GM12801 (cell line): Measurements from ENCODE around the gene SOX30.

Experiments used
- TF ChIP-seq, protein P1 (sequence below): IDR thresholded peaks from one replicate; pipeline ENCODE4 v1.5.1; 2011; ENCODE audit warnings: control low read depth; ENCODE audit not compliant: insufficient read length; ENCODE audit errors: extremely low read depth

Gene SOX30

DNA sequence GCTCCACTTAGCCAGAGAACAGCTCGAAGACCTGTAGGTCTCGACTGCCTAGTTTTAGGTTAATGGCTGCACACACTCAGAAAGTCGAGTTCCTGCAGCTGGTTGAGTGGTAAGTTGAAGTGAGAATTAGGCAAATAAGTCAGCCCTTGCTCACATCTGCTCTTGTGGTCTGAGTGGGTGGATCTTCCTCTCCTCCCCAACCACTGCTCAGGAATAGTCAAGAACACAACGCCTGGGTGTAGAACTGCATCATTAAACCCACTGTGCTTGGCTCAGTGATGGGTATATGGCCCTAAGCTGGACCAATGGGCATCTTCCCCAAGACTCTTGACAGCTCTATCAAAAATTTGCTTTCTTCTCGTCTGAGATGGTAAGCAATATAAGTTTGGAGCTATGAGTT is 55.8 kb downstream of the SOX30 start:
- TF ChIP-seq, protein P1, sequence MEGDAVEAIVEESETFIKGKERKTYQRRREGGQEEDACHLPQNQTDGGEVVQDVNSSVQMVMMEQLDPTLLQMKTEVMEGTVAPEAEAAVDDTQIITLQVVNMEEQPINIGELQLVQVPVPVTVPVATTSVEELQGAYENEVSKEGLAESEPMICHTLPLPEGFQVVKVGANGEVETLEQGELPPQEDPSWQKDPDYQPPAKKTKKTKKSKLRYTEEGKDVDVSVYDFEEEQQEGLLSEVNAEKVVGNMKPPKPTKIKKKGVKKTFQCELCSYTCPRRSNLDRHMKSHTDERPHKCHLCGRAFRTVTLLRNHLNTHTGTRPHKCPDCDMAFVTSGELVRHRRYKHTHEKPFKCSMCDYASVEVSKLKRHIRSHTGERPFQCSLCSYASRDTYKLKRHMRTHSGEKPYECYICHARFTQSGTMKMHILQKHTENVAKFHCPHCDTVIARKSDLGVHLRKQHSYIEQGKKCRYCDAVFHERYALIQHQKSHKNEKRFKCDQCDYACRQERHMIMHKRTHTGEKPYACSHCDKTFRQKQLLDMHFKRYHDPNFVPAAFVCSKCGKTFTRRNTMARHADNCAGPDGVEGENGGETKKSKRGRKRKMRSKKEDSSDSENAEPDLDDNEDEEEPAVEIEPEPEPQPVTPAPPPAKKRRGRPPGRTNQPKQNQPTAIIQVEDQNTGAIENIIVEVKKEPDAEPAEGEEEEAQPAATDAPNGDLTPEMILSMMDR, result no peak

DNA sequence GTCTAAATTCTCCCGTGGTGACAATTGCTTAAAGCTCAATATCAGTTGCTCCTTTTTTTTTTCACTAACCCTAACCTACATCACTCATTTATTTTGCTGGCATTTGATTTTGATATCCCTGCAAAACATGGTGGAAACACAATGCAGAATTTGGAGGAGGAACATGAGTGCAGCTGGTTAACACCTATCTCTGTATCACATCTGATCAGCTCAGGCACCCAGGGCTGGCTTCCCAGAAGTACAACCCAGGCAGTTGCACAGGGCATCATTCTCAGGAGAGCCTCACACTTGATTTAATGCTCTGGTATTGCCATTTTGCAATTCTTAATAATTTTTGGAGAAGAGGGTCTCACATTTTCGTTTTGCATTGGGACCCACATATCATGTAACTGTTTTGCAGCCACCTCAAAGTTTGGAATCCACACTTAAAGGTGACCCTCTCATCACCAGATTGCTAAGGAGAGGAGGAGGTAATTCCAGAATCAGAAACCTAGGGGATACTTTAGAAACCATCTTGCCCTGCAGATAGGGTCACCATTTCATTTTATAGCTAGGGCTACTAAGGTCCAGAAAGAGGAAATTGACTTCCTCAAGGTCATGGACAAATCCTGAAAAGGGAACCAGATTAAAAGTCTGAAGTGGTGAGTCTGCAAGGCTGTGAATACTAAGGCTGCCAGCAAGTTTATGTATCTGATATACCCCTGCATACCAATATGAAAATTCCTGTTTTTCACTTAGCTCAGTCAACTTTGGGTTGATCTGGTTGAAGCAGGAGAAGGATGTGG is 57.4 kb downstream of the SOX30 start:
- TF ChIP-seq, protein P1, result no peak

DNA sequence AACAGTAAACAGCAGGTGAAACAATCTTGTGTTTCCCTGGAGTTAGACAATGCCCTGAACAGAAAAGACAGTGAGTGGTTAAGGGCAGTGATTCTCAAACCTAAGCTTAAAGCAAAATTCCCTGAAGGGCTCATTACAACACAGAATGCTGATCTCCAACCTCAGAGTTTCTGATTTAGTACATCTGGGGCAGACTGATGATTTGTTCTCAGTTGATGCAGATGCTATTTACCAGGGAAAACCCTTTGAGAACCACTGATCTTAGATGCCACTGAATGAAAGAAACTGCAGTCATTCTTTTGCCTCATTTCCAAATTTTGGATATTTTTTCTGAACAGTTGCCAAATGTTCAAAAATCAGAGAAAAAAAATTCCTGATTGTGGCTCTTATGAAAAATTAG is 58.0 kb downstream of the SOX30 start:
- TF ChIP-seq, protein P1, result no peak

DNA sequence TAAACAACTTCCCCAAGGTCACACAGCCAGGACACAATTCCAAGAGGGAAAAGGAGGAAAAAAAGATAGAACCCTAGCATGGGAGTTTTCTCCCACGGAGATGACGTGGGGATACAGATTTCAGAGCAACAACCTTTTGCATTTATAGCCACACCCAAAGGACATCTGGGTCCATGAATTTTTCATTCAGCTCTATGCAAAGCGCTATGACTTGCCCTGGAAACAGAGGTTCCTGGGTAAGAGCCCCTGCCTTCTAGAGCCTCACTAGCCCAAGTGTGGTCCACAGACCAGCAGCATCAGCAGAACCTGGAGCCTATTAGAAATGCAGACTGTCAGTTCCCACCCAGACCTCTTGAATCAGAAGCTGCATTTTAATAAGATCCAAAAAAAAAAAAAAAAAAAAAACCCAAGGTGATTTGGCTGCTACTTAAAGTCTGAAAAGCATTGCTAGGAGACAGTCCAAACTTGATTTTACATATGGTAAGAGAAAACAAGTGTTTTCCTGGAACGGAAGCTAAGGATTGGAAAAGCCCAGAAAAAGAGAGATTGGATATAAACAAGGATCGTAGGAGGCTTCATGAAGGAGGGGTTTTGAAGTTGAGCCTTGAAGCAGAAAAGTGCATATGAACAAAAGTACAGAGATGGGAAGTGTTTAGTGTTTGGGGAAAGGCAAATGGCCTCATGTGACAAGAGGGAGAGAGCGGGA is 59.0 kb downstream of the SOX30 start:
- TF ChIP-seq, protein P1, result no peak

DNA sequence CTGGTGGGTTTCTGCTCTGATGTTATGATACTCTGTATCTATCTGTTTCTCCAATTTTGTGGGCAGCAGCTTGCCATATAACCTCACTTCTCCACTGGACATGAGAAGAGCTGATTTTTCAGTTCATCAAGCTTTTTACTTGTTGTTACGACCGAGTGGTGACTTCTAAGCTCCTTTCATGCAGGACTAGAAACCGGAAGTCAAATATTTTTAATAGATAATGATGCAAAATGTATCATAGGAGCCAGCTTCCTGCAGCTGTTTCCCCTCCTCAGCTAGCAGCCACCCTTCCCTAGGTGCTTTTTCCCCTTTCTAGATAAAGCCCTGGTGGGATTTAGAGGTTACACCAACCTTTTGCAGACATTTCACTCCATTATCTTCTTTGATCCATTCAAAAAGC is 59.6 kb downstream of the SOX30 start:
- TF ChIP-seq, protein P1, result no peak

DNA sequence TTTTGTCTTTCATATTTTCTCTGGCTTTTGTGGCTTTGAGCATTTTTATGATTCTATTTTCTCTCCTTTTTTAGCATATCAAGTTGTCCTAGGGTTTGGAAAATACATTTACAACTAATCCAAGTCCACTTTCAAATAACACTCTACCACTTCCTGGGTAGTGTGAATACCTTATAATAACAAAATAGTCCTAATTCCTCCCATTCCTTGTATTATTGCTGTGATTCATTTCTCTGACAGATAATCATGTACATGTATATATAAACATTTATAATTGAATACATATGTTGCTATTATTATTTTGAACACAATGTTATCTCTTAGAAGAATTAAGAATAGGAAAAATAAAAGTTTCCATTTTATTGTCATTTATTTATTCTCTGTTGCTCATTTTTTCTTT is 61.8 kb downstream of the SOX30 start:
- TF ChIP-seq, protein P1, result no peak

DNA sequence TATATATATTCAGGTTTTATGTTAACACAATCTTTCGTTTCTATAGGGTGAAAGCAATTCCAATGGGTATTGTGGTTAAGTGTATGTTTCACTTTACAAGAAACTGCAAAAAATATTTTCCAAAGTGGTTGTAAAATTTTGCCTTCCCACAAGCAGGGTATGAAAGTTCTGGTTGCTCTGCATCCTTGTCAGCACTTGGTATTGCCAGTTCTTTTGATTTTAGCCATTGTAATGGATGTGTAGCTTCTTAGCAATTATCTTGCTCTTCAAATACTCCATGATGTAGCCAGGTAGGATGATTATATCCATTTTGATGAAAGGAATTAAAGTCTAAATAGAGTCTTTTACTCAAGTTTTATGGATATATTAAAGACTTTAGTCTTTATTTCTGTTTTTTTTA is 67.6 kb downstream of the SOX30 start:
- TF ChIP-seq, protein P1, result no peak
